NOMO-1 treated with DMSO at 0.1 percent for 48 hours (cell line): ENCODE data around the gene ALOXE3.
"Not testable (repeated sequence)": the region's sequence is repeated elsewhere in the genome, so short reads cannot be mapped to it uniquely, and the experiment has no call there.

Source experiments
- DNase-seq: peaks from one replicate; lab custom pipeline; 2025; ENCODE audit not compliant: unreplicated experiment; lab: John Stamatoyannopoulos, UW

Gene ALOXE3

GRCh38 chr17:8073627-8074484, 44.5 kb downstream of the ALOXE3 start:
- peak; percentile 55 for DNase-seq

DNA sequence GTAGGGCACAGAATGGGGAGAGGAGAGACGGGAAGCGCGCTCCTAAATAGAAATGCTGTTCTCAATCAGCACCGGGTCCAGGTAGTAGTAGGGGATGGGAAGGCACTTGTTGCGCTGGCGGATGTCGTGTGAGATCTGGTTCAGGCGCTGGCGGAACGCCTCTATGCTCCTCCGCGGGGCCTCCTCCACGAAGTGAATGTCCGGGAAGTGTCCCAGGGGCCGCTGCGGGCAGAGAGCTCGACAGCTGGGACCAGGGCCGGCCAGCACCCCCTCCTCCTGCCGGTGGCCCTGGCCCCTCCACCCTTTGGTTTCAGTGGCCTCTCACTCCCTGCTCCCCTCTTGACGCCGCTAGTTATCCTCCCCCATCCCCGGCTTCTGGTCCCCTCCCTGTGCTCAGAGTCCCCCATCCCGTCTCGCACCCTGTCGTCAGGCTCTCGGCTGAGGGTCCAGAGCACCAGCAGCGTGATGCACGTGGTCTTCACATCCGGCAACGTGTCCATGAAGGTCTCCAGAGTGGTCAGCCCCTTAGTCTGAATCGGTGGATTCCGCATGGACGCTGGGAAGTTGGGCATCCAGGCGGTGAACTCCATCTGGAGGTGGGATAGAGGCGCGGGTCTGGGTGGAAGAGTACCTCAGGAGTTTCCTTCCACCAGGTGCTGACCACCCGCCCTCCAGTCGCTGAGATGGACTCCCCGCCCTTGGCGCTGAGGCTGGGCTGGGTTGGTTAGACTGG, 45.4 kb downstream of the ALOXE3 start:
- DNase-seq, result no peak

- no peak for DNase-seq
Measured at GRCh38 chr17:8072341-8072728, 46.0 kb downstream of the ALOXE3 start.

DNA sequence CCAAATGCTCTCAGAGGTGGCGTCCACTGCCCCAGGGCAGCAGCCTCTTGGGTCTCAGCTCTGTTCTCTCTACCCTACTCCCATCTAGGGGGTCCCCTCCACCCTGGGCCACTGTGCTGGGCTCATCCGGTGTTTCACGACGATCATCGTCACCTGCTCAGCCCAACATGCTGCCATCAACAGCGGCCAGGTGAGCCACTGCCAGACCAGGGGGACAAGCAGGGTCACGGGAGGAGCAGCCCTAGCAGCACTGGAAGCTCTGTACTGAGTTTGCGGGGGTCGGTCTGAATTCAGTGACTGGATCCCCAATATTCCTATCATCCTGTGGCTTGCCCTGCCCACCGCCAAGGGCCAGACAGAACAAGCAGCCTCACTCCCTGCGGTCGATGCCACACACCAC, 46.8 kb downstream of the ALOXE3 start:
- DNase-seq, result no peak

DNA sequence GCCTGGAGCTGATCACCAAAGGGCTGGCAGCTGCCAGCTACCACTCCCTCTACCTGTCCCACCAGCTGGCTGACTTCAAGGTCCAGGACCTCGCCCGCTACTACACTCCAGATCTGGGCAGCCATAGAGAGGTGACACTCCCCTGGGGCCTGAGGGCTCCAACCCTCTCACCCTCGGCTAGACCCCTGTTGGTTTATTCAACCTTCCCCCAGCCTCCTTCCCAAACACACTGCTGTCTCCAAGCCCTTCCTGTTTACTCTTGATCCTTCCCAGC, 48.8 kb downstream of the ALOXE3 start:
- no peak for DNase-seq

DNA sequence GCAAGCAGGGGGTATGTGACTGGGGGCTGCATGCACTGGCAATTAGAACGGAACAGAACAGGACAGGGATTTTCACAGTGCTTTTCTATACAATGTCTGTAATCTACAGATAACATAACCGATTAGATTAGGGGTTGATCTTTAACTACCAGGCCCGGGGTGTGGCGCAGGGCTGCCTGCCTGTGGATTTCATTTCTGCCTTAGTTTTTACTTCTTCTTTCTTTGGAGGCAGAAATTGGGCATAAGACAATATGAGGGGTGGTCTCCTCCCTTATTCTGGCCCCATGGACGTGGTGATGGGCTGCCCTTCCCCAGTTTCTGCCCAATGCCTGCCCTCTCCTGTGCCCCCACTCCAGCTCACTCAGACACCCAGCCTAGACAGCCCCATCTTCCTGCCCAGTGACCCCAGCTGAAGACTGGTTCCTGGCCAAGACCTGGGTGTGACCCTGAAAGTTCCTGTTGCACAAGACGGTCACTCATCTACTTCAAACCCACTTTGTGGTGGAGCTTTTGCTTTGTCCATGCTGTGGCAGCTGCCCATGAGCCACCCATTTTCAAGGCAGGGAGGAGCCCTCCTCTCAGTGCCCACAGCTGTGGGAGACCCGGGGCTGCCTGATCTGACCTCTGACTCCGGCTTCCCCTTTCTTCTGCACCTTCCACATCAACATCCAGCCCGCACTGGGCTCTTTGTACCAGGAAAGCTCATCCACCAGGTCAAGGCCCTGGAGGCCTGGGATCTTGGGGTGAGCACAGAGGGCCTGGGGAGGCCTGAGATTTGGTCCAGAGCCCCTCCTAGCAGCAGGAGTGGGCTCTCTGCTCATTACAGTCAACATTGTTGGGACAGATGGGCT, 49.4 kb downstream of the ALOXE3 start:
- peak; percentile 70 for DNase-seq

DNA sequence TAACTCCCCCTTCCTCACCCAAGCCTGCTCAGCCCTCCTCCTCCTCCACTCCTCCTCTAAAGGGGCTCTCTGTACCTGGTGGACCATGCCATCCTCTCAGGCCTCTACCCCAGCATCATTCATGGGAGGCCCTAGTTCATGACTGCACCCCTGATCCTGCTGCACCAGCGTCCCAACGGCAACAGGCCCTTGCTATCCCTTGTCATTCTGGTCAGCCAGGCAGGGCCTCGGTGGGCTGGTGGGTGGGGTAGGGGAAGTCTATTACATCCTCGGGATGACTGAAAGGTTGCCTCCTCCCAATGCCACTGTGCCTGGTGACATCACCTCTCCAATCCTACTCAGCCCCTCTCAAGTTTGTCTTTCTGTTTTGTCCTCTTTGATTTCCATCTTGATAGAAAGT, 50.5 kb downstream of the ALOXE3 start:
- no peak for DNase-seq

GRCh38 chr17:8066841-8067775, 51.2 kb downstream of the ALOXE3 start:
- no peak for DNase-seq

DNA sequence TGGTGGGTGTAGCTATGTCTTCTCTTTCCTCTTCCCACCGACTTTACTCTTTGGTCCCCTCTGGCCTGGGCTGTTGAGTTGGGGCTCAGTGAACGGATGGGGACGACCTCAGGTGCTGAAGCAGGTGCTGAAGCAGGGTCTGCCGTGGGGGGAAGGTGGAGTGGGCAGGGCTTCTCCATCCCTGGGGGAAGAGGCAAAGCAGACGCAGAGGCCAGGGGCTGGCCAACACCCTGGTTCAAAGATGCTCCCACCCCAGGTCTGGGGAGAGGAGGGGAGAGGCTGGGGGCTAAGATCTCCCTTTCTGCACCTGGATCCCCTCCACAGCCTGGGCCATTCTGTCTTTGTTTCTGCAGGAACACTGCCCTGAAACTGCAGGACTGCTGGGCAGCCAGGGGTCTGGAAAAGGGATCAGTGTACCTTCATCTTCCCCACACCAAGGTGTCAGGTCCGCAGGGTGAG, 53.7 kb downstream of the ALOXE3 start:
- DNase-seq, result no peak

- no peak for DNase-seq
Measured at GRCh38 chr17:8063761-8064534, 54.4 kb downstream of the ALOXE3 start.

- DNase-seq, result no peak
Measured at GRCh38 chr17:8062807-8063483, 55.4 kb downstream of the ALOXE3 start.

DNA sequence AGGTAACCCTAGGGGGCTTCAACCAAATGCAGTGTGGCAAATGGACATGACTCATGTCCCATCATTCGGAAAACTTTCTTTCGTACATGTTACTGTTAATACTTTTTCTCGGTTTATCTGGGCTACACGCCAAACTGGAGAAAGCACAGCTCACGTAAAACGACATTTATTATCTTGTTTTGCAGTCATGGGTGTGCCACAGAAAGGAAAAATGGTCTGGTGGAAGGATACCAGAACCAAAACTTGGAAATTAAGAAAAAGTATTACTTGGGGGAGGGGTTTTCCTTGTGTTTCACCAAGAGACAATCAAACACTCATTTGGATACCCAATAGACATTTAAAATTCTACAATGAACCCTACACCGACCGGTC, 55.9 kb downstream of the ALOXE3 start:
- DNase-seq, result no peak

DNA sequence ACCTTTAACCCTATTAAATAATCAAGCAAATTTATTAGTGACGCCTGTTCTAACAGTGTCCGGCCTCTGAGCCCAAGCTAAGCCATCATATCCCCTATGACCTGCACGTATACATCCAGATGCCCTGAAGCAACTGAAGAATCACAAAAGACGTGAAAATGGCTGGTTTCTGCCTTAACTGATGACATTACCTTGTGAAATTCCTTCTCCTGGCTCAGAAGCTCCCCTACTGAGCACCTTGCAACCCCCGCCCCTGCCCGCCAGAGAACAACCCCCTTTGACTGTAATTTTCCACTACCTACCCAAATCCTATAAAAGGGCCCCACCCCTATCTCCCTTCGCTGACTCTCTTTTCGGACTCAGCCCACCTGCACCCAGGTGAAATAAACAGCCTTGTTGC, 56.5 kb downstream of the ALOXE3 start:
- not testable (repeated sequence) for DNase-seq

DNA sequence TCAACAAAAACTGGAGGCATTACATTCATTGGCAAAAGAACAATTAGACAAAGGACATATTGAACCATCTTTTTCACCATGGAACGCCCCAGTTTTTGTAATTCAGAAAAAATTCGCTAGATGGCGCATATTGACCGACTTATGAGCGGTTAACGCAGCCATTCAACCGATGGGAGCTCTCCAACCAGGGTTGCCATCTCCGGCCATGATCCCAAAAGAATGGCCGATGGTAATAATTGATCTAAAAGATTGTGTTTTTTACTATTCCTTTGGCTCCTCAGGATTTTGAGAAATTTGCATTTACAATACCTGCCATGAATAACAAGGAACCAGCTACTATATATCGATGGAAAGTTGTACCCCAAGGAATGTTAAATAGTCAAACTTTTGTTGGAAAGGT, 58.0 kb downstream of the ALOXE3 start:
- DNase-seq, result peak; percentile 63

GRCh38 chr17:8059131-8059530, 59.2 kb downstream of the ALOXE3 start:
- peak; percentile 43 for DNase-seq

DNA sequence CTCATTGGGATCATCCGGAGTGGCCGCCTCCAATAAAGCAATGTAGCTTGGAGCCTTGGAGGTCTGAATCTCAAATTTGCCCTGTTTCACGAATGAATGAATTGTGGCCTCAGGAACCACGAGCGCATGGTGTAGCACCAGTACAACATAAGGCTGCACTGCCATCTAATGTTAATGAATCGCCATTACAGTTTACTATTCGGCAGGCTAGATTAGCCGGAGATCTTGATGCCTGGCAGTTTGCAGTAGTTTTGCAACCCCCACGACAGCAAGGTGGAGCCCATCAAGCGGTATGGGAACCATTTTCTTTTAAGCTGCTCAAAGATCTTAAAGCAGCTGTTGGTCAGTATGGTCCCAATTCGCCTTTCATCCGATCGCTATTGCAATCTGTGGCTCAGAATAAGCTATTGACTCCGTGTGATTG, 60.6 kb downstream of the ALOXE3 start:
- DNase-seq, result peak; percentile 90

DNA sequence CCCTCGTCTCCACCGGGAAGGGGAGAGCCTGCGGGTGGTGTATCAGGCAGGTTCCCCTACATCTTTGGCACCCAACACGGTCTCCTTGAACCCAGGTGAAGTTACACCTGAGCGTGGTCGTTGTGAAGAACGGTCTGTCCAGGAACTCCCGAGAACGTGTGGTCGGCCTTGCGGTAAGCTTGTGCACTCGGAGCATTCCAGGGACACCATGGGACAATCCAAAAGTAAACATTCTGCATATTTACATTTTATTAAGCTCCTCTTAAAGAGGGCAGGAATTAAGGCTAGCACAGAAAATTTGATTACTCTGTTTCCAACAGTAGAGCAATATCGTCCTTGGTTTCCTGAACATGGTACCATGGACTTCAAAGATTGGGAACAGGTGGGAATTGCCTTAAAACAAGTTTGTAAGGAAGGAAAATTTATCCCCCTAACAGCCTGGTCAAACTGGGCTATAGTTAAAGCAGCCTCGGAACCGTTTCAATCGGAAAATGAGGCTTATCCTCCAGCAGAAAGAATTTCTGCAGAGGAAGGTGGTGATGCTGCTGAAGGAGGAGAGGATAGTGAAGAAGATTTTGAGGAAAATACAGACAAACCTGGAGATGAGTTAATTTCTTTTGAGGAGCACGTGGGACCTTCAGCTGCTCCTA, 61.2 kb downstream of the ALOXE3 start:
- no peak for DNase-seq

DNA sequence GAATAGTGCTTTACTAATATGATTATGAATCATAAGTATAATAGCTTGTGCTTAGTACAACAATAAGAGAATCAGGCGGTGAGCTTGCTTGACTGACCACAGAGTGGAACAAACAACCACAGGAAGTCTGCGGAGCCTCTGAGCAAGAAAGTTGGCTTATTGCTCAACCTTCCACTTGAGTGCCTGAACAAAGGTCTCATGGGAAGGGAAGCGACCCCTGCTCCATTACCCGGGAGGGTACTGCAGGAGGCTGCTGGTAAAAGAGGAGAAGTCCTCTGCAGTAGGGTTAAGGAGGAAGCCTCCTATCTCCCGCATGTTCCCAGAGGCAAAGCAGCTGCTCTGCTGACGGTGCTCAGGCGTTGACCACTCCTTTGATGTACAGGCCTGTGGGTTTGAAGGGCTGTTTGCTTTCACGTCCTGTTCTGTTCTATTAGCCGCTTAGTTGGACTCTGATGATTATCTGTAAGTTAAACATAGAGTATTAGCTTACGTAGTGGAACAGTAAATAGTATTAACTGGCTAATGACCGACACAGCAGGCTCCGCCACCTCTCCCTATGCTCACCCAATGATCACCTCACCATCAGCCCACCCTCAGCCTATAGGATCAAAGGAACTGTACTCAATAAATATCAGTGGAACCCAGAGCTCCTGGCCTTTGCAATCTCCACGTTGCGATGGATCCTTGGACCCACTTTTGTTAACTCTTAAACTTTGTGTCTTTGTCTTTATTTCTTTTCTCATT, 61.9 kb downstream of the ALOXE3 start:
- DNase-seq, result peak; percentile 96
